HG03565 (cell line): ENCODE results near the gene HSH2D.
"Not testable (repeated sequence)": the region's sequence is repeated elsewhere in the genome, so short reads cannot be mapped to it uniquely, and the experiment has no call there.

Source experiments
- ATAC-seq: cut with Tn5 transposase; IDR thresholded peaks from one replicate; pipeline ENCODE4 v1.9.1; 2021; ENCODE audit warnings: mild to moderate bottlenecking, moderate library complexity; ENCODE audit not compliant: unreplicated experiment

HSH2D gene

GRCh38 chr19:16143399-16144215, at the start of gene HSH2D:
Gene HSH2D (plus strand): TSS chr19:16143685. CDS start chr19:16148751, 5,066 bp downstream.
- ATAC-seq: peak; percentile 57

GRCh38 chr19:16094360-16095070, 49.0 kb upstream of the HSH2D start:
- no peak for ATAC-seq

GRCh38 chr19:16095071-16095571, 48.4 kb upstream of the HSH2D start:
- no peak for ATAC-seq

GRCh38 chr19:16096280-16096855, 47.1 kb upstream of the HSH2D start:
- ATAC-seq: no peak

- ATAC-seq: no peak
Measured at GRCh38 chr19:16098416-16098768, 45.1 kb upstream of the HSH2D start.

- no peak for ATAC-seq
Measured at GRCh38 chr19:16098821-16099220, 44.7 kb upstream of the HSH2D start.

GRCh38 chr19:16099314-16099965, 44.0 kb upstream of the HSH2D start:
- ATAC-seq: not testable (repeated sequence)

- no peak for ATAC-seq
Measured at GRCh38 chr19:16100524-16100923, 43.0 kb upstream of the HSH2D start.

- no peak for ATAC-seq
Measured at GRCh38 chr19:16104722-16105121, 38.8 kb upstream of the HSH2D start.

GRCh38 chr19:16106121-16106520, 37.4 kb upstream of the HSH2D start:
- ATAC-seq: no peak

- peak; percentile 83 for ATAC-seq
Measured at GRCh38 chr19:16111160-16111908, 32.2 kb upstream of the HSH2D start, which contains the start of gene RAB8A. Gene RAB8A (plus strand): TSS chr19:16111889. CDS start chr19:16111902, 13 bp downstream.

- ATAC-seq: no peak
Measured at GRCh38 chr19:16111909-16112752, 31.4 kb upstream of the HSH2D start.

- ATAC-seq: no peak
Measured at GRCh38 chr19:16112778-16113177, 30.7 kb upstream of the HSH2D start.

GRCh38 chr19:16113727-16114126, 29.8 kb upstream of the HSH2D start:
- no peak for ATAC-seq

- no peak for ATAC-seq
Measured at GRCh38 chr19:16115301-16116039, 28.0 kb upstream of the HSH2D start.

GRCh38 chr19:16116067-16116466, 27.4 kb upstream of the HSH2D start:
- no peak for ATAC-seq

- no peak for ATAC-seq
Measured at GRCh38 chr19:16117594-16118033, 25.9 kb upstream of the HSH2D start.

GRCh38 chr19:16118489-16119033, 24.9 kb upstream of the HSH2D start:
- peak; percentile 69 for ATAC-seq
